Skeletal muscle cell (primary cell): ENCODE measurements around the gene ZACN.

Experiments used
- DNase-seq: peaks from one replicate; pipeline ENCODE4 v3.0.0-alpha.2; 2010; ENCODE audit warnings: low read depth
- H3K4me3 ChIP-seq: 2 replicates; pipeline ENCODE4 v1.5.1; 2011; ENCODE audit warnings: low read depth, mild to moderate bottlenecking, control low read depth, low read length, moderate library complexity

ZACN gene

GRCh38 chr17:76079956-76080767 is 1.2 kb downstream of the ZACN start:
- no peak for DNase-seq
- H3K4me3 ChIP-seq = no peak overlapping the region

GRCh38 chr17:76080768-76081287 is 1.8 kb downstream of the ZACN start:
- no peak overlapping the region for H3K4me3 ChIP-seq
- no peak for DNase-seq

- DNase-seq = no peak
- H3K4me3 ChIP-seq = no peak overlapping the region
Measured at GRCh38 chr17:76081295-76082210, 2.6 kb downstream of the ZACN start.

- no peak overlapping the region for H3K4me3 ChIP-seq
- no peak for DNase-seq
Measured at GRCh38 chr17:76082326-76083251, 3.6 kb downstream of the ZACN start.

DNA sequence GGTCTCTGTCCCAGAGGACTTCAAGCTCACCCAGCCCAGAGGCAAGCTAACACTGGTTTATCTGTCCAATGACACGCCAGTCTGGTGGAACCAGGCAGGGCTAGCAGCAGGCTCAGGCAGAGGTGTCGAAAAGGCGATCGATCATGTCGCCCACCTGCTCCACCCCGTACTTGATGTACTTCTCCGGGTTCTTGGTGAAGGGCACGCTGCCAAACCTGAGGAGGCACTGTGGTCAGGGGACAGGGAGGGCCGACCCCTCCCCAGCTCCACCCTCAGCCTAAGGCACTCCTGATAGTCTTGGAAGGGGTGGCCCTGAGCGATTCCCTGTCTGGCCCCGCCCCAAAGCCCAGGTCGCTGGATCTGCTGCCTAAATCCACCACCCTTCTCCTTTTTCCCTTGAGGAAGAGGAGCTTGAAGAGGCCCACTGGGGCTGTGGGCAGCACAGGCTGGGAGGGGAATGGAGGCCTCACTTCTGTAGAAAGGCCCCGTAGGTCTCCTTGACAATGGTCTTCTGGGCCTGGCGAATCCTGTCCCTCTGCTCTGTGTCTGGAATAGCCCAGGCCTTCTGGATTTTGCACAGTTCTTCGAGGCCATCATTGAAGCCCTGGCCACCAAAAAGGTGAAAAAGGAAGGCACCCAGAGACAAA is 4.7 kb downstream of the ZACN start:
- no peak overlapping the region for H3K4me3 ChIP-seq
- no peak for DNase-seq

- no peak overlapping the region for H3K4me3 ChIP-seq
- no peak for DNase-seq
Measured at GRCh38 chr17:76085066-76085730, 6.2 kb downstream of the ZACN start.

GRCh38 chr17:76085731-76086366 is 6.9 kb downstream of the ZACN start:
- DNase-seq = no peak
- no peak overlapping the region for H3K4me3 ChIP-seq

- no peak overlapping the region for H3K4me3 ChIP-seq
- DNase-seq = no peak
Measured at GRCh38 chr17:76086384-76086783, 7.4 kb downstream of the ZACN start.

- H3K4me3 ChIP-seq = no peak overlapping the region
- DNase-seq = no peak
Measured at GRCh38 chr17:76087531-76087930, 8.5 kb downstream of the ZACN start.

- no peak overlapping the region for H3K4me3 ChIP-seq
- DNase-seq = no peak
Measured at GRCh38 chr17:76088041-76088867, 9.3 kb downstream of the ZACN start.

DNA sequence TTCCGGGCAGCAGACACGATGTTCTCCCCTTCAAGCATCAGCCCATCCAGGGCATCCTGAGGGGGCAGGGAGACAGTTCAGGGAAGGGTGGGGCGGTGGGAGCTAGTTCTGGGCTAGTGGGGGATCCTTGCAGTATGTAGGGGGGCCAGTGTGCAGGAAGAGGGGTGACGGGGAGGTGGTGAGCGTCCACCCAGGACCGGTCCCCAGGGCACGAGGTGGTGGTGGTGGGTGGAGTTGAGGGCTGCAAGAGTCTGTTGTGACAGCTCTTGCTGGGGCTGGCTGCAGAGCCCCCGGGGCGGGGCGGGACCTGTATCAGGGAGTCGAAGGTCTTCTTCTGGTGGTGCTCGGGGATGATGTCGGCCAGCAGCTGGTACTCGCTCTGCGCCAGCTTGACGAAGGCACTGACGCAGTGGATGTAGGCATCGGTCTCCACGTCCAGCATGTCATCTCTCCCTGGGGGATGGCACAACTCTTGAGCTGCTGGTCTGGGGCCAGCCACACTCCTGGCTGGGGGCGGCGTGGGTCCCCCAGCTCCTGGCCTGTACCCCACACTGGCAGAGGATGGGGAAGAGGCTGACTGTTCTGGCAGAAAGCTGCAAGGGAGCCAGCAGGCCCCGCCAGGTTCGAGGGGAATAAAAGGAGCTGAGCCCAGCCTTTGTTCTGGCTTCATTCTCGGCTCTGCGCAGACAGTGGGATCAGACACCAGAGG is 10.0 kb downstream of the ZACN start:
- no peak for DNase-seq
- H3K4me3 ChIP-seq = no peak overlapping the region

DNA sequence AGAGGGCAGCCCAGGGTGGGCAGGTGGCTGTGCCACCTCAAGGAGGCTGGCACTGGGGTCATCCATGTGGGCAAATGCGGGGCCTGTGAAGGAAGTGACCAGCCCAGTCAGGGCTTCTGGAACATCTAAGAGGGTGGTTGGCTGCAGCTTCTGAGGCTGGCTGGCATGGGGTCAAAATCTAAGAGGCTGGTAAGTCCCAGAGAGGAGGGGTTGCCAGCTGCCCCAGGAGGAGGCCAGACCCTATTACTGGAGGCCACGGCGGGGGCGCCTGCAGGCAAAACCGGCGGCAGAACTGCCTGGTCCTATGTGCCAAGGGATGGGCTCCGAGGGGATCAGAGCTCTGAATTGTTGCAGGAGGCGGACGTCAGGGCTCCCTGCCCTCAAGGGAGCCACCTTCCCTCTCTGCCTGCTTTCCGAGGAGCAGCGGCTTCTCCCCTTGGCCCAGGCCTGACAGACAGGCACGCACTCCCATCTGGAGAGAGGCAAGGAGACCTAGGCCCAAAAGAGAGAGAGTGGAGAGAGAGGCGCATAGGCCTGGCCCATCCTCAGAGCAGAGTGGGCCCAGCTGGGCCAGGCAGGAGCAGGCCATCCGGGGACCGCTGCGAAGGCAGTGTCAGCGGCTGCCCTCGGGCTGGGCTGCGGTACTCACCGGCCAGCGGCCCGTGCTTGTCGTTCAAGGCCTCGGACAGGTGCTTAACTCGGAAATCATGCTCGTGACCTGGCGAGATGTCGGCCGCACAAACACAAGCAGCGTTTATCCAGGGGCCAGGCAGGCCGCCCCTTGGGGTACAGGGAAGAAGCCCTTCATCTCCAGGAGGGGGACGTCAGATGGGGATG is 10.9 kb downstream of the ZACN start:
- H3K4me3 ChIP-seq = no peak overlapping the region
- no peak for DNase-seq

- H3K4me3 ChIP-seq = no peak overlapping the region
- no peak for DNase-seq
Measured at GRCh38 chr17:76090517-76091129, 11.6 kb downstream of the ZACN start.

DNA sequence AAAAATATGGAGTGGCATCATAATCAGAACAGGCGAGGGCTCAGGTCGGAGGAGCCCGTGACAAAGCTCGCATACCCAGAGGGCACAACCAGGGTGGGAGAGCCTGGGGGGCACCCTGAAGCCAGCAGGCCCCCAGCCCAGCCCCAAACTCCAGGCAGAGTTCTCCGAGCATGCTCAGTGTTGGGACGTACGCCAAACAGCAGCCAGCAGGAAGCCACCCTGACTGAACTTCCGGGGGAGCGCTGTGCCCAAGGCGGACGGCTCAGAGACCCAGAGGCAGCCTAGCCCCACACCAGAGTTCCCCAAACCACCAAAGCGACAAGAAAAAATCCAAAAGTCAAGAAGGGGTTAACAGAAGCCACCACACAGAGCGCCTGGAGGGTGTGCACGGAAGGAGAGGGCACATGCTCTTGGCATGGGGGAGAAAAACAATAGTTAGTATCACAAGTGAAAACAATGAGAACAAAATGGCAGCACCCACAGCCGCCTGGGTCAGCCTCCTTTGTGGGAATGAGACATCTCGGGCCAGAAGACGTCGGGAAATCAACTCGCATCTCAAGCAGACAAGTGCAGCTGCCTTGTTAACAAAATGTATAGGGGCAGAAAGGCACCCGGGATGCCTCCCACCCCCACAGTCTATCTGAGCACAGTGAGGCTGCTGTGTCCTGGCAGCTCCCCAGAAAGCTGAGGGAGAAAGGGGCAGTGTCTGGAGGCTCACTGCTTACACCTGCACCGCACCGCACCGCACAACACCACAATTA is 12.7 kb downstream of the ZACN start:
- DNase-seq = no peak
- H3K4me3 ChIP-seq = no peak overlapping the region
